Natural killer cell (primary cell): ENCODE data around the gene CLSTN2. TPM values are rescaled to one million over a fixed set of nuclear protein-coding genes. Genes with fewer than 3 reads are reported as not detected.

Source experiments
- ATAC-seq, 3 donors: fragments of 150-1000 bp in 2 of 3; fragments of 200-7000 bp in 1 of 3; cut with Tn5 transposase; 1 replicate in 1 of 3; 2 replicates in 2 of 3; pipeline ENCODE4 v1.10.0; 2021; ENCODE audit warnings: mild to moderate bottlenecking in 2 of 3, moderate library complexity in 2 of 3
- DNase-seq, 2 donors: peaks; one replicate each; pipeline versions ENCODE4 v3.0.0 to v3.0.0-alpha.2; 2013 to 2021; ENCODE audit warnings: mixed read lengths in 1 of 2
- H3K27ac ChIP-seq: one replicate; pipeline ENCODE4 v1.5.1; 2013; ENCODE audit warnings: mild to moderate bottlenecking, low read length
- H3K27me3 ChIP-seq: one replicate; pipeline ENCODE4 v1.6.1; 2013; ENCODE audit warnings: low read length; ENCODE audit not compliant: control insufficient read depth, insufficient read depth
- H3K36me3 ChIP-seq: one replicate; pipeline ENCODE4 v1.6.1; 2013; ENCODE audit warnings: low read length; ENCODE audit not compliant: control insufficient read depth, insufficient read depth
- H3K4me1 ChIP-seq: one replicate; pipeline ENCODE4 v1.6.1; 2013; ENCODE audit warnings: low read length; ENCODE audit not compliant: control insufficient read depth, insufficient read depth
- H3K4me3 ChIP-seq: one replicate; pipeline ENCODE4 v1.5.1; 2013; ENCODE audit warnings: low read length
- H3K9me3 ChIP-seq: one replicate; pipeline ENCODE4 v1.6.1; 2013; ENCODE audit warnings: low read length; ENCODE audit not compliant: control insufficient read depth, insufficient read depth
- H3K27ac Mint-ChIP-seq, 2 donors: one replicate each; pipeline ENCODE4 v1.8.0; 2022; ENCODE audit warnings: mild to moderate bottlenecking in 2 of 2, mixed read lengths in 2 of 2, moderate library complexity in 1 of 2
- H3K27me3 Mint-ChIP-seq, 2 donors: one replicate each; pipeline ENCODE4 v1.8.0; 2022; ENCODE audit warnings: low read depth in 2 of 2, mixed read lengths in 2 of 2
- H3K36me3 Mint-ChIP-seq: one replicate; pipeline ENCODE4 v1.8.0; 2022; ENCODE audit warnings: mixed read lengths
- H3K4me1 Mint-ChIP-seq, 2 donors: one replicate each; pipeline ENCODE4 v1.8.0; 2022; ENCODE audit warnings: mixed read lengths in 2 of 2
- H3K4me3 Mint-ChIP-seq: one replicate; pipeline ENCODE4 v1.8.0; 2022; ENCODE audit warnings: mild to moderate bottlenecking, moderate library complexity, mixed read lengths
- H3K9me3 Mint-ChIP-seq, 2 donors: one replicate each; pipeline ENCODE4 v1.8.0; 2022; ENCODE audit warnings: mixed read lengths in 2 of 2
- WGBS: methylation state at CpG from one replicate; pipeline ENCODE4 v1.1.7; 2013; ENCODE audit warnings: missing lambda C conversion rate; ENCODE audit not compliant: insufficient coverage; 5-methylcytosine and 5-hydroxymethylcytosine counted together
- intact Hi-C: fragments of 100-400 bp; cut with micrococcal nuclease; formaldehyde crosslinking; loops from one replicate; pipeline ENCODE4 v1.14.2; 2022
- total RNA-seq, 4 donors: library from RNA; stranded (reverse); fragments of 120-200 nt in 1 of 4; gene quantifications; one replicate each; pipeline versions ENCODE4 v1.2.3 to v1.2.4, GENCODE V29; 2013 to 2022
- TF ChIP-seq, protein P1 (sequence below): fragments of 200-600 bp; IDR thresholded peaks from one replicate; pipeline ENCODE4 v1.8.0; 2022; ENCODE audit warnings: antibody characterized with exemption

CLSTN2 gene
- total RNA-seq, 3 donors from 2014 or later (not counting 1 experiment from before 2014, with no cell fraction given) = 0.05 TPM; not detected in 2

DNA sequence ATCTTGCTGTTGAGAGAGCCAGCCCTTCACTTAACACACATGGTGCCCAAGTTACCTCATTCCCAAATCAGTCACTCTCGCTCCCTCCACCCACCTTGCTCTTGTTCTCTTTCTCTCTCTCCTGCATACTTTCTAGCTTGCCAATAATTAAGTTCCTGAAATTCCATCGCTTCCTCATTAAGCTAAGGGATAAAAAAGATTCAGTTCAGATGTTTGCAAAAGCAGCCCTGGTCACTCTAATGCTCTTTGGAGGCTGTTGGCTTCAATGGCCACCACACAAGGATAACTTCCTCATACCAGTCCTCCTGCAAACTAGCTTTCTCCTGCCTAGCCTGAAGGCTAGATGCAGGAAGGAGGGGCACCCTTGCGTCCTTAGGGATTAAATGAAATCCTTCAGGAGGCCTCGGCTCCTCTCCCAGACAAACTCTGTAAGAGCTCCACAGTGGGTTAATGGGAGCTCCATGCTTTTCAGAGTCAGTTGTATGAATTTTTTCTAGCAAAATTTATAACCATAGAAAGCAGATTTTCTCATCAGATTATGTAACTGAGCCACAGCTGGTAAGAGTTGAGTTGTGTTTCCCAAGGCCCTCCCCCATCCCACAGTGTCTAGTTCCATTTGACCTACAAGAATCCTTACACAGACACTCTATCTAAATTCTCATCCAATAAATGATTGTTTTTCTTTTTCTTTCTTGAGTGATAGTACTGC, 566.2 kb downstream of the CLSTN2 start:
- intact Hi-C loops = no loop called here
- TF ChIP-seq, protein P1, sequence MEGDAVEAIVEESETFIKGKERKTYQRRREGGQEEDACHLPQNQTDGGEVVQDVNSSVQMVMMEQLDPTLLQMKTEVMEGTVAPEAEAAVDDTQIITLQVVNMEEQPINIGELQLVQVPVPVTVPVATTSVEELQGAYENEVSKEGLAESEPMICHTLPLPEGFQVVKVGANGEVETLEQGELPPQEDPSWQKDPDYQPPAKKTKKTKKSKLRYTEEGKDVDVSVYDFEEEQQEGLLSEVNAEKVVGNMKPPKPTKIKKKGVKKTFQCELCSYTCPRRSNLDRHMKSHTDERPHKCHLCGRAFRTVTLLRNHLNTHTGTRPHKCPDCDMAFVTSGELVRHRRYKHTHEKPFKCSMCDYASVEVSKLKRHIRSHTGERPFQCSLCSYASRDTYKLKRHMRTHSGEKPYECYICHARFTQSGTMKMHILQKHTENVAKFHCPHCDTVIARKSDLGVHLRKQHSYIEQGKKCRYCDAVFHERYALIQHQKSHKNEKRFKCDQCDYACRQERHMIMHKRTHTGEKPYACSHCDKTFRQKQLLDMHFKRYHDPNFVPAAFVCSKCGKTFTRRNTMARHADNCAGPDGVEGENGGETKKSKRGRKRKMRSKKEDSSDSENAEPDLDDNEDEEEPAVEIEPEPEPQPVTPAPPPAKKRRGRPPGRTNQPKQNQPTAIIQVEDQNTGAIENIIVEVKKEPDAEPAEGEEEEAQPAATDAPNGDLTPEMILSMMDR = no peak
- Mint-ChIP-seq H3K36me3 (no peaks in the 10 kb centered on the region), H3K9me3 (no peaks in the 10 kb centered on the region), H3K27me3 (peaks cover 8 to 15% of the 10 kb centered on the region in 2 donors), H3K4me1 (no peaks in the 10 kb centered on the region), H3K27ac (no peak overlapping the region), H3K4me3 (no peak overlapping the region)
- Histone ChIP-seq H3K4me3 (no peak overlapping the region), H3K27me3 (no peaks in the 10 kb centered on the region), H3K36me3 (no peaks in the 10 kb centered on the region), H3K9me3 (no peaks in the 10 kb centered on the region), H3K27ac (no peak overlapping the region), H3K4me1 (no peaks in the 10 kb centered on the region)
- ATAC-seq (no peak), DNase-seq (no peak)
- WGBS = 86% methylated on average over 4 of the region's 4 CpGs

DNA sequence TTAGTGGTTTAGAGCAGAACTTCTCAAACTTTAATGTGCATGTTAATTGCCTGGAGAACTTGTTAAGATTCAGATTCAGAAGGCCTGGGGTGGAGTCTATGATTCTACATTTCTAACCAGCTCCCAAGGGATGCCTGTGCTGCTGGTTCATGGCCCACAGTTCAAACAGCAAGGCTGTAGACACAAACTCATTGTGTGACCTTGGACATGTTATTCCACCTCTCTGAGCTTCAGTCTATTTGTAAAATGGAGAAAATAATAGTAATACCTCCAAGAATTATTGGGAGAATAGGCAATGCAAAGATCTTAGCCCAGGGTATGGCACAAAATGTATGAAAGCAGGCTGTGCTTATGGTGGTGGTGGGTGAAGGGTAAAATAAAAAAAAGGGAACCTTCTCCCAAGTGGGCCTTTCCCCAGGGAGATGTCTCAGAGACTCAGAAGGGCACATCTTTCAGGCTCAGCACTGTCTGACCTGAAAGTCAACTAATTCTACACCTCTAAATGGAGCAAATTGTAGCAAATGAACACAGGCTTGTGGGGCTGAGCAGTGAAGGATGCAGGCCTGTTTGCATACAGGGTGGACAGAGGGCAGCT, 566.9 kb downstream of the CLSTN2 start:
- no peaks in the 10 kb centered on the region for H3K4me1 Mint-ChIP-seq
- peaks cover 12 to 18% of the 10 kb centered on the region in 2 donors for H3K27me3 Mint-ChIP-seq
- no peaks in the 10 kb centered on the region for H3K9me3 Mint-ChIP-seq
- H3K27ac Mint-ChIP-seq = no peak overlapping the region
- ATAC-seq = no peak
- no peaks in the 10 kb centered on the region for H3K36me3 Mint-ChIP-seq
- intact Hi-C loops = no loop called here
- Histone ChIP-seq H3K4me1 (no peaks in the 10 kb centered on the region), H3K27ac (no peak overlapping the region), H3K27me3 (no peaks in the 10 kb centered on the region), H3K9me3 (no peaks in the 10 kb centered on the region), H3K36me3 (no peaks in the 10 kb centered on the region), H3K4me3 (no peak overlapping the region)
- no peak overlapping the region for H3K4me3 Mint-ChIP-seq
- TF ChIP-seq, protein P1 = no peak
- no peak for DNase-seq

DNA sequence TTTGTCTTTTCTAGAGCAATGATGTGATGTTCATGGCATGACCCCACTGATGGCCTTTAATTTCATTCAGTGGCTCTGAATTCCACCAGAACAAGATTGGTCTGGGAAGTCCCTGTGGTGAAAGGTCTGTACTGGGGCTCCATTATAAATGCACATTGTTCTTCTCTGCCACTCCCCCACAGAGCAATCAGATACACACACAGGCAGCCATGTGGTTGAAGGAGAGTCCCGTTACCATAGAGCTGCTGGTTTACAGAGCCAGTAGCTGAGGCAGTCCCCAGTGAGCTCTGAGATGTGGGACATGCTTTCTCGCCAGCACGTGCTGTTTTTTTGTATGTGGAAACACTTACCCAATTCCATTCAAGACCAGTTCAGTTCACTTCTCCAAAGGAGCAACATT, 570.2 kb downstream of the CLSTN2 start:
- 25% methylated on average over 1 of the region's 3 CpGs for WGBS
- no peaks in the 10 kb centered on the region for H3K27me3 ChIP-seq
- no peak overlapping the region for H3K27ac Mint-ChIP-seq
- ATAC-seq = no peak
- no peaks in the 10 kb centered on the region for H3K4me1 ChIP-seq
- no peaks in the 10 kb centered on the region for H3K36me3 ChIP-seq
- H3K9me3 Mint-ChIP-seq = no peaks in the 10 kb centered on the region
- no peak overlapping the region for H3K4me3 Mint-ChIP-seq
- H3K4me3 ChIP-seq = no peak overlapping the region
- no peaks in the 10 kb centered on the region for H3K36me3 Mint-ChIP-seq
- no peak for DNase-seq
- H3K27ac ChIP-seq = no peak overlapping the region
- no peaks in the 10 kb centered on the region for H3K4me1 Mint-ChIP-seq
- TF ChIP-seq, protein P1 = no peak
- H3K9me3 ChIP-seq = no peaks in the 10 kb centered on the region
- intact Hi-C loops = no loop called here
- peaks cover 22 to 31% of the 10 kb centered on the region in 2 donors for H3K27me3 Mint-ChIP-seq

DNA sequence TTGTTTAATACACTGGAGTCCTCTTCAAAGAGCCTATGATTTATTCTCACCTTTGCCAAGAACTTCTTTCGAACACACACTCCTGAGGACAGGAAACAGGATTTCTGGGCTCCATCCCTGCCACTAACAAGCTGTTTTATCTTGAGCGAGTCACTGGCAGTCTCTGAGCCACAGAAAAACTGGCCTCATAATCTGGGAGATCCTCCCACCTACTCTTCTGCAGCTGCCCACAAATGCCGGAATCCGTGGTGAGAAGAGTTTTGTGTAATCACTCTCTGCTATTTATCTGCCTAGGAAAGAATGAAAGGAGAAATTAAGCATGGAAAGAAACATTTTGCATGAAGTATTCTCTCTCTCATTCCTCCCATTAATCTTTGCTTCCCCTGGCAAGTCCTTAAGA, 570.9 kb downstream of the CLSTN2 start:
- Mint-ChIP-seq H3K27me3 (peaks cover 22 to 31% of the 10 kb centered on the region in 2 donors), H3K4me1 (no peaks in the 10 kb centered on the region), H3K4me3 (no peak overlapping the region), H3K9me3 (no peaks in the 10 kb centered on the region), H3K27ac (no peak overlapping the region), H3K36me3 (no peaks in the 10 kb centered on the region)
- Histone ChIP-seq H3K9me3 (no peaks in the 10 kb centered on the region), H3K4me1 (no peaks in the 10 kb centered on the region), H3K36me3 (no peaks in the 10 kb centered on the region), H3K27me3 (no peaks in the 10 kb centered on the region), H3K27ac (no peak overlapping the region), H3K4me3 (no peak overlapping the region)
- ATAC-seq (no peak), DNase-seq (no peak)
- intact Hi-C loops = no loop called here
- 80% methylated on average over 2 of the region's 4 CpGs for WGBS
- TF ChIP-seq, protein P1 = no peak
